Medulla oblongata (tissue), 1 donor: ENCODE measurements around the gene TARS2.
A peak's percentile ranks its signal among the peaks of the same experiment; 100 is the strongest.

Source experiments
- DNase-seq: peaks from one replicate; pipeline ENCODE4 v3.0.0-alpha.2; 2015; ENCODE audit errors: extremely low spot score

The TARS2 gene

DNA sequence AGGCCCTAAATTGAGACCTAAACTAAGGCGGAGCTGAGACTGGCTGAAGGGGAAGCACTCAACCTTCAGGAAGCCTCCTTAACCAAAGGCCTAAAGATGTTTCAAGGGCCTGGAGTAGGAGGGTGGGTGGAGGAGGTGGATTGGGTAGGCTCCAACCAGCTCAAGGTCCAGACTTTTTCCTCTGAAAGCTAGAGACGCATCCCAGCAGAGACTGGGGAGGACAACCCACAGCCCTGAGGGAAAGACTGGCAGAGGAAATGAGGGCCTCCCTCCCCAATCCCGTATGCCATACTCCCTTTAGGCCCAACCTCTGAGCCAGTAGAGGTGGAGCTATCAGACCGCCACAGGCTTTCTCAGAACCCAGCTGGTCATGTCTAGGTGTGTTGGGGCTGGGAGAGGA is 21.8 kb downstream of the TARS2 start:
- no peak for DNase-seq

- DNase-seq = no peak
These were observed 24.3 kb downstream of the TARS2 start for GRCh38 chr1:150511551-150511950.

GRCh38 chr1:150511985-150512660 is 24.9 kb downstream of the TARS2 start:
- no peak for DNase-seq

DNA sequence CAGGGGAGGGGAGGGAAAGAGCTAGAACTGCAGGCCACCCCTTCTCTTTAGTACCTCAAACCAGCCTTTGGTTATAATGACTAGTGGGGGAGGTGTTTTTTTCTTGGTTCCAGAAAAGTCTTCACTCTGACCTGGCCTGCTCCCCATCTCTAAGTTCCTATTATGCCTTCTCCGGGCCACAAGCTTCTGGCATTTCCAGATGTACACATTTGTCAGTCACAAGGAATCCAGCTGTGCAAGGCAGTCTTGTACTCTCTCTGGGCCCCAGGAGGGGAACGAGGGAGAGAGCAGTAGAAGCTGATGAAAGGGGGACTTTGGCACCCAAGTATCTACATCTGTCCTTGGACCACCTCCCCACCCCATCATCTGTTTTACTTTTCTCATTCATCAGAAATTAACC is 25.6 kb downstream of the TARS2 start:
- no peak for DNase-seq

DNA sequence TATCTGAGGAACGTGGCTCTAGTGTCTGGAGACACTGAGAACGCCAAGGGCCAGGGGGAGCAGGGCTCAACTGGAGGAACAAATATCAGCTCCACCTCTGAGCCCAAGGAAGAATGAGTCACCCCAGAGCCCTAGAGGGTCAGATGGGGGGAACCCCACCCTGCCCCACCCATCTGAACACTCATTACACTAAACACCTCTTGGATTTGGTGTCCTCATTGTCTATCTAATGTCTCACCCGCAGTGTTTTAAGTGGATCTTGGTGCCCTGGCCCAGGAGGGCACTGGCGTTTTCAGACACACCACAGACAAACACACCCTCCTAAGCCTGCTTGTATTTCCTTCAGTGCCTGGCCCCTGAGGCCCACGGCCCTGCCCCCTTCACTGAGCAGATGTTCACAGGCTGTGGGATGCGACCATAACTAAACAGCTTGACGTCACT is 26.2 kb downstream of the TARS2 start:
- no peak for DNase-seq

DNA sequence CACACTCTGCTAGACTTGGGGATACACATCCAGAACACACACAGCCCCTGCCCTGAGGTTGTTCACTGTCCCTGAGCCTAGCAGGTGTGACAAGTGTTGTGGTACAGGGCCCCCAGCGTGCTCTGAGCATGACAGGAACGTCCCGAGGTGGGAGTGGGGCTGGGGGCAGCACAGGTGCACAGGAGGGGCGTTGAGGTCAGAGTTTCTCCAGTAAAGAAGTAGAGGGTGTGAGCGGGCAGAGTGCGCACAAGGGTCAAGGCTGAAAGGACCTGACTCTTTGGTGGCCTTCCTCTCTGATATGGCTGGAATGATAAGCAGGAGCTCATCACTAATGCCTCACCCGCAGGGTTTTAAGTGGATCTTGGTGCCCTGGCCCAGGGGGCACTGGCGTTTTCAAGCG is 27.0 kb downstream of the TARS2 start:
- DNase-seq = no peak

- no peak for DNase-seq
These were observed 27.7 kb downstream of the TARS2 start for GRCh38 chr1:150514913-150515327.

DNA sequence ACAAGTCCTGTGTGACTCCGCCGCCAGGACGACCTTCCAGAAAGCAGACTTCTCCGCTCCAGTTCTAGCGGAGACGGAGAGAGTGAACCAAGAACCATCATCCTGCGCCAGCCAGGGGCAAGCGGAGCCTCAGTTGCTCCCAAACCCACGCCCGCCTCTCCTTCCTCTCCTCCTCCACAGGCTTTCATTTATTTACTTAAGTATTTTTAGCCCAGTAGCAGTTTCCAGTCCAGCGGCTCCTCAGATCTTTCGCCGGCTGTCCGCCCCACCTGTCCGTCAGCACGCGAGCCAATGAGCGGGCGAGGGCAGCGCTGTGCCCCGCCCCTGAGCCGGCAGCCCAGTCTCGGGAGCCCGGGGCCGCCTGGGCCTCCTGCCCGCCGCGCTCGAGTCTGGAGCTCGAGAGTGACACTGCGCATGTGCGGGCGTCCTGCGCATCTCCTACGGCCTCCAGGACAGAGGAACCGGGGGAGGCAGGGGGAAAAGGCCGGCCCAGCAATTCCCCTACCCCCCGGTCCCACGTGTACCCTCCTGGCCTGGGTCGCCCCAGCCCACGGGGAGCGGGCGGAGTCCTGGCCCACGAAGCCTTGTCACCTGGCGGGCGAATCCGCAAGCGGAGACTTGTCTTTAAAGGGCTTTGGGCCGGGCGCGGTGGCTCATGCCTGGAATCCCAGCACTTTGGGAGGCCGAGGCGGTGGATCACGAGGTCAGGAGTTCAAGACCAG is 28.3 kb downstream of the TARS2 start, which contains the start of gene FALEC:
TSS of gene FALEC (plus strand) at position 425 of the 722 bp plus-strand sequence.
- DNase-seq = peak; percentile 98

DNA sequence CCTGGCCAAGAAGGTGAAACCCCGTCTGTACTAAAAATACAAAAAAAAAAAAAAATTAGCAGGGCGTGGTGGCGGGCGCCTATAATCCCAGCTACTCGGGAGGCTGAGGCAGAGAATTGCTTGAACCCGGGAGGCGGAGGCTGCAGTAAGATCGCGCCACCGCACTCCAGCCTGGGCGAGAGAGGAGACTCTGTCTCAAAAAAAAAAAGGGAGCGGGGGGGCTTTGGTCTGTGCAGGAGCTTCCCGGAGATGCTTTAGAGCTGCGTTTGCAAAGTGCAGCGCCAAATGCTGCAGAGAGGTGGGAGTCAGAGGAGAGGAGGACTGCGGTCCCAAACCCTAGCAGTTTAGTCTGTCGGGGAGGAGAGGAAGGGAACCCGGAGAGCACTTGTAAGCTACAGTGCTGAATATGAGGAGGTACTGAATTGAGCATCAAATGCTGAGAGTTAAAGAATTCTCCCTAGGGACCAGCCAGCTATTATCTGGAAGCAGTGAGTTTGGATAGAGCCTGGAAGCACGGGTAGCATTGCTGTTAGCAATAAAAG is 28.9 kb downstream of the TARS2 start:
- DNase-seq = peak; percentile 22

DNA sequence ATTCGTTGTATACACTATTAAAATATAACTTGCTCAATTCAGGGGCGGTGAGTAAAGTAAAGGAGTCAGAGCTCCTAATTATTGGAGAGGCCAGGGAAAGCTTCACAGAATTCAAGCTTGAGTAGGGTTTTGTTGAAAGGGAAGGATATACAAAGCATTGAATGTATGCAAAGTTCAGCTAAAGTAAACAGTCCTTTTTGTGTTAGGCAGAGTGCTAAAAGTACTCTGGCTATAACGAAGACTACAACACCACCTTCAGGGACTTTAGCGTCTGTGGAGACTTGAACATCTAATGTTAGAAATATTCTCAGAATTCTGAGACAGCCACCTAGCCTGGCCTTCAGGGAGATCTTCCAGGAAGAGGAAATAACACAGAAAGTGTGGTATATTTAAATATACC is 29.4 kb downstream of the TARS2 start:
- DNase-seq = no peak

DNA sequence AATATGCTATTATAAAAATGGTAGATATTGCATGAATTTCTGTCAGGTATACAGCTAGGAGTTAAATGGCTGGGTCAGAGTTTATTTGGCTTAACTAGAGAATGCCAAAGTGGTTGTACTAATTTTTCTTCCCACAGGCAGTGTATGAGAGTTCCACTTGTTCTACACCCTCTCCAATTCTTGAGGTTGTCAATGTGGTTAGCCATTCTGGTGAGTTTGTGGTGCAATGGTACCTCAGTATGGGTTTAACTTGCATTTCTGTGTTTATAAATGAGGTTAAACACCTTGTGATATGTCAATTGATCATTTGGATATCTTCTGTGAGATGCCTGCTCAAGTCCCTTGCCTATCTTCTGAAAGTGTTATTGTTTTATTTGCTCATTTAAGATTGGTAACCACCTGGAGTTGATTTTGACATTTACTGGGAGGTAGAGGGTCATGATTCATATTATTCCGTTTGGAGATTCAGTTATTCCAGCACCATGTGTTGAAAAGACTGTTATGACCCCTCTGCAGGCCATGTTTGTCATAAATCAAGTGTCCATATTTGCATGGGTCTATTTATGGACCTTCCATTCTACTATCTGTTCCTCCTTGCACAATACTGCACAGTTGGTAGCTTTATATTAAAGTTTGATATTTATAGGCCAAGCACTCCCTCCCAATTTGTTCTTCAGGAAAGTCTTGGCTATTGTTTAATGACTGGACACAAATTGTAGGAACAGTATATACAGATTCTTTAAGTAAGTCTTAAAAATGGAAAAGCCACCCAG is 34.2 kb downstream of the TARS2 start:
- no peak for DNase-seq

DNA sequence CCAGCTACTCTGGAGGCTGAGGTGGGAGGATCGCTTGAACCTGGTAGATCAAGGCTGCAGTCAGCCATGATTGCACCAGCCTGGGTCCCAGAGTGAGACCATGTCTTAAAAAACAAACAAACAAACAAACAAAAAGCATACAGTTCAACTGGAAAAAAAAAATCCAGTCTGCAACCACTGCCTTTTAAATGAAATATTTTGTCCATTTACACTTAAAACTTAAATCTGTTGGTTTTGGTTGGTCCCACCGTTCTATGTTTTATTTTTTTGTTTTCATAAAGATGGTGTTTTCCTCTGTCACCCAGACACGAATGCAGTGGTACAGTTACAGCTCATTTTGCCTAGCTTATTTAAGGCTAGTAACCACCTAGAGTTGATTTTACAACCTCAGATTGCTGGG is 38.1 kb downstream of the TARS2 start:
- no peak for DNase-seq

GRCh38 chr1:150528196-150528595 is 41.0 kb downstream of the TARS2 start:
- DNase-seq = no peak

GRCh38 chr1:150529017-150529416 is 41.8 kb downstream of the TARS2 start:
- DNase-seq = no peak

- DNase-seq = no peak
These were observed 43.4 kb downstream of the TARS2 start for GRCh38 chr1:150530491-150531159.

DNA sequence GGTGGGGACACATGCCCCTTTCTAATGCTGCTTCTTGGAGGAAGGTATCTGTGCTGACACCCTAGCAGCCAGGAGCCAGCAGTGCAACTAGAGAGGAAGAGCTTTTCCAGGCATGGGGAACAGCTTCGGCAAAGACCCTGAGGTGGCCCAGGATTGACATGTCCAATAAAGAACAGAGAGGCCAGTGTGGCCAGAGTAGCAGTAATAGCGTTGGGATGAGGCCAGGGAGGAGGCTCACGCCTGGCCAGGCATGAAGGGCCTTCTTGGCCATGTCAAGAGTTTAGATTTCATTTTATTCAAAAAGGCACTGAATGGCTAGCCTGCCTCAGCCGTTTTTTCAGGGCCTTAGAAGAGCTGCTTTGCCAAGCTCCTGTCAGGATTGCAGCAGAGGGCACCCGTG is 45.6 kb downstream of the TARS2 start:
- no peak for DNase-seq

DNA sequence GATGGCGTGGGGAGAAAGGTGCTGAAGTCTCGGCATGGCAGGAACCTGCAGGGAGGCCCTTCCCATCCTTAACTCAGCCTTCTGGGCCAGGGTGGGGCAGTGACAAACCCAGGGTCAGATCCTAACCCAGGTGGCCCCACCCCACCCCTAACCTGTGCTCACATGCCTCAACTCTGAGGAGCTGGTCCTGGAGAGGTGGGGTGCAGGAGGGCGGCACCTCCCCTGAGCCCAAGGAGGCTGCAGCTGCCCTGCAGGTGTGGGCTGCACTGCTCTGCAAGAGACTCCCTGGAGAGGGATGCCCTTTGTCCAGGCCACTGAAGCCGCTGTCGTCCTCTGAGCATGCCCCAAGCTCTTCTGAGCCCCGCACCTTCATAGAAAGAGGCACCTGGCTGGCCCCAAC is 46.8 kb downstream of the TARS2 start:
- DNase-seq = no peak

DNA sequence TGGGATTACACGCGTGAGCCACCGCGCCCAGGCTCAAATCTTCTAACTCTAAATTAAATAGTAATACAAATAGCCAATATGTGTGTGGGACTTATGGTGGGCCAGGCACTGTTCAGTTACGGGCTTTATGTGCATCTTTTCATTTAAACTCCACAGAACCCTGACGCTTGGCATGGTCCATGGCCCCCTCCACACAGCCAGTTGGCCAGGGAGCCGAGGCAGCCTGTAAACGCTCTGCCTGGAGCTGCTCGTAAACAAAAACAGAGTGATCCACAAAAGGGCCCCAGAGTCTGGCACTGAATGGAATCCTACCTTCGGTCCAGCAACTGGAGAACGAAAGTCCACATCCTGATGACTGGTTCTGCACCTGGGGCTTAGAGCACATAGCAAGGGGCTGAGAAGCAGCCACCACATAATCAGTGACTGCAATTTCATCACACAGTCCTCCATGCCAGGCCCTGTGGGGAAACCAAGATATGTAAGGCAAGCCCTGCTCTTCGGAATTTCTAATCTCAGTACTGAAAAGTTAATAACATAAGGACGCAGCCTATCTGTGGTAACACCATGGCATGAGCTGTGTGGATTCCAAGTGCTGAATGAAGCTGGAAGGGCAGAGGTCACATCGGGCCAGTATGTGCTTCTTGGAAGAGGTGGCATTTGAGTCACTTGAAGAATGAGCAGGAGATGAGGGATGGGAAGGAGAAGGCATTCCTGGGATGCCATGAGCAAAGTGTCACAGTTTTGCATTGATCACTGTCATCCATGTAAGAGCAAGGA is 48.5 kb downstream of the TARS2 start:
- no peak for DNase-seq

DNA sequence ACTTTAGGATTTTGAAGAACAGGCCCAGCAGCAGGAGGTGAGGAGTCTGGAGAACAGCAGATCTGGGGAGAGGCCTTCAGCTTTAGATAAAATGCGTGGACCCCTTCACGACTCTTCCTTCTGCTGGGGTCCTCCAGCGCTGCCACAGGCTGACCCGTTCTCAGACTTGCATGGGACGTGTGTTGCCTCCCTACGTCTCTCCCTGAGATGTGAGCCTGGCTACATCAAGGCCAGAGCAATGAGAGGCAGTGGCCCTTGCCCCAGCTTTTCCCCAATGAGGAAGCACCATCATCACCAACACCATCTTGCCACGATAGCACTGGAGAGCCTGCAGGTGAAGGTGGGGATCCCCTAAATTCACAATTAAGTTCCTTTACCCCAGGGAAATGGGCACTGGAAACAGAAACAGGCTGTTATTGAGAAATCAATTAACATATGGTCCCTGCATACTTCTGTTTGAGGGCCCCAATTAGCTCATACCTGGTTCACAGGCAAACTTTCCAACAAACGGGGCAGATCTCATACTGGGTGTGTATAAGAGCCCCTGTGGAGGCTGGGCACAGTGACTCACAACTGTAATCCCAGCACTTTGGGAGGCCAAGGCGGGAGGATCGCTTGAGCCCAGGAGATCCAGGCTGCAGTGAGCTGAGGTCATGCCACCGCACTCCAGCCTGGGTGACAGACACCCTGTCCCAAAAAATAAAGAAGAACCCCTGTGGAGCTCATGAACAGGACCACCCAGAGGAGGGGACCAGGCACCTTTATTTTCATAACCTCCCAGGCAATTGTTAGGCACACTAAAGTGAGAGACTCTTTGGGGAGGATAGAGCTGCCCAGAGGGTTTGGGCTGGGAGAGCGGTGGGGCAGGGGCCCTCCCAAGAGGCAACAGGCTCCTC is 49.9 kb downstream of the TARS2 start:
- no peak for DNase-seq
